ENCODE results near the gene PECR. TPM values are rescaled to one million over a fixed set of nuclear protein-coding genes. Genes with fewer than 3 reads are reported as not detected.

PECR gene
- total and polyA plus RNA-seq, 2 of the 13 experiments (the other 11 are each of a cell fraction or from before 2014, with no cell fraction given), result 151 to 153 TPM

GRCh38 chr2:216083464-216084281 is 2.1 kb upstream of the PECR start (continued):
- TF ChIP-seq SAP130 (CRISPR knock-in tag; IDR thresholded peaks at IDR 0.05; ENCODE audit: low read depth) (peak; percentile 68), ZNF652 (CRISPR knock-in tag; IDR thresholded peaks at IDR 0.05; ENCODE audit: borderline replicate concordance, low read depth) (no peak), NCOA2 (CRISPR knock-in tag; IDR thresholded peaks at IDR 0.05) (0 out of 2 replicates have a peak, but pooled peaks have one; percentile 16), ZNF17 (CRISPR knock-in tag; IDR thresholded peaks at IDR 0.05) (no peak), SNAI1 (CRISPR knock-in tag; IDR thresholded peaks at IDR 0.05; ENCODE audit: borderline replicate concordance) (0 out of 2 replicates have a peak, but pooled peaks have one; percentile 36), LRRFIP1 (CRISPR knock-in tag; conservative IDR thresholded peaks at IDR 0.05) (no peak), ZNF292 (CRISPR knock-in tag; IDR thresholded peaks at IDR 0.05; ENCODE audit: borderline replicate concordance, low read depth) (peak; percentile 90; the same call in 1 of the 2 replicates), ZNF547 (CRISPR knock-in tag; IDR thresholded peaks at IDR 0.05) (no peak), ZNF816 (CRISPR knock-in tag; IDR thresholded peaks at IDR 0.05; ENCODE audit: borderline replicate concordance) (no peak), MED1 (CRISPR knock-in tag; IDR thresholded peaks at IDR 0.05) (0 out of 2 replicates have a peak, but pooled peaks have one; percentile 15), ZNF317 (CRISPR knock-in tag; IDR thresholded peaks at IDR 0.05) (peak; percentile 54; the same call in 1 of the 2 replicates), ZFP1 (CRISPR knock-in tag; IDR thresholded peaks at IDR 0.05) (peak; percentile 26; the same call in 1 of the 2 replicates), XRCC5 (optimal IDR thresholded peaks at IDR 0.05; ENCODE audit: low read length) (peak; percentile 57), PAXIP1 (CRISPR knock-in tag; conservative IDR thresholded peaks at IDR 0.05) (peak; percentile 45; the same call in 1 of the 2 replicates), ZFP91 (CRISPR knock-in tag; IDR thresholded peaks at IDR 0.05; ENCODE audit: borderline replicate concordance) (no peak), REXO4 (CRISPR knock-in tag; IDR thresholded peaks at IDR 0.05; ENCODE audit: borderline replicate concordance) (no peak), ERF (CRISPR knock-in tag; IDR thresholded peaks at IDR 0.05) (0 out of 2 replicates have a peak, but pooled peaks have one; percentile 26), RBAK (CRISPR knock-in tag; IDR thresholded peaks at IDR 0.05) (0 out of 2 replicates have a peak, but pooled peaks have one; percentile 32)
